HFFc6 (cell line): ENCODE data around the gene SOD2. TPM values are rescaled to one million over a fixed set of nuclear protein-coding genes. Genes with fewer than 3 reads are reported as not detected.
"Not testable (repeated sequence)": the region's sequence is repeated elsewhere in the genome, so short reads cannot be mapped to it uniquely, and the experiment has no call there.

ENCODE experiments used
- DNase-seq: peaks from one replicate; pipeline ENCODE4 v3.0.0-alpha.2; 2018
- H3K27ac Mint-ChIP-seq: 2 replicates; pipeline ENCODE4 v1.8.0; 2020; ENCODE audit warnings: mild to moderate bottlenecking, mixed read lengths
- H3K27me3 Mint-ChIP-seq: 2 replicates; pipeline ENCODE4 v1.8.0; 2021; ENCODE audit warnings: mild to moderate bottlenecking, moderate library complexity, mixed read lengths; ENCODE audit not compliant: insufficient read depth
- H3K36me3 Mint-ChIP-seq: 2 replicates; pipeline ENCODE4 v1.8.0; 2021; ENCODE audit warnings: low read depth, mixed read lengths
- H3K4me1 Mint-ChIP-seq: 2 replicates; pipeline ENCODE4 v1.8.0; 2020; ENCODE audit warnings: low read depth, mixed read lengths
- H3K4me3 Mint-ChIP-seq: 2 replicates; pipeline ENCODE4 v1.8.0; 2020; ENCODE audit warnings: mild to moderate bottlenecking, moderate library complexity, mixed read lengths
- H3K9me3 Mint-ChIP-seq: 2 replicates; pipeline ENCODE4 v1.8.0; 2020; ENCODE audit warnings: mild to moderate bottlenecking, mixed read lengths
- CTCF ChIP-seq: fragments of 200-600 bp; sonication (generic); IDR thresholded peaks from 2 replicates; pipeline ENCODE4 v1.5.0; 2021; ENCODE audit warnings: antibody characterized with exemption, mild to moderate bottlenecking
- total RNA-seq, 6 experiments: library from RNA; stranded (reverse); fragmentation: NEBNext Ultra II Directional; extraction: Animal tissue kit (Norgen Biotek cat#: 25700); gene quantifications; 2 replicates in 1 of 6; 3 replicates in 5 of 6; pipeline ENCODE4 v1.2.3, GENCODE V29; 2021

SOD2 gene
- total RNA-seq, 6 experiments from 2014 or later = 73.2 to 87.6 (median 75.3) TPM

DNA sequence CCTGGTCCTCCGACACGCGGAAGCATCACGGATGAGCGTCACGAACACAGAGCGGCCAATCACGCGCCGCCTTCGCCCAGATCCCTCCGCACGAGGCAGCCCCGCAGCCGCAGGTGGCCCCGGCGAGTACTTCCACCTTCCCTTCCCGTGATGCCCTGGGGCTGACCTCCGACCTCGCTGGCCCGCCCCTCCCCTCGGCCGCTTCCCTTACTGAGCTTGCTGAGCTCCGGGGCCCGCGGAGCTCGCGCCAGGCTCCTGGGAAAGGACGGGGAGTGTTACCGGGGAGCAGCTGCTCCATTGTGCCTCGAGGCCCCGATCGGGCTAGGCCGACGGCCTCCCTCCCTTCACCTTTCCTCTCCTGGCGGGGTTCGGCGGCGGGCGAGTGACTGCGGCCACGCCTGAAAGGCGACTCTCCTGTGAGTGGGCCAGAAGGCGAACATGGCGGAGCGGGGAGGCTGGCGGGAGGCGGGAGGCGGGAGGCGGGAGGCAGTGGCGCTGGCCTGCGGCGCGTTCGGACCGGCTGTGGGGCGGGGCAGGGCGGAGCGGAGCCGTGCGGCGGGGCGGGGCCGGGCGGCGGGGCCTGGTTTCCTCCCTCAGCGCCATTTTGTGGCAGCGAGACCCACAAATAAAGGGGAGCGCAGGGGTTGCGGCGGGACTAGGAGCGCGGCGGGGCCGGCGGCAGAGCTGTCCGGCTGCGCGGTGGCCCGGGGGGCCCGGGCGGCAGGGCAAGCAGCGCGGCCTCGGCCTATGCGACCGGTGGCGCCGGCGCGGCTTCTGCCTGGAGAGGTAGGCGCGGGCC is 34.1 kb upstream of the SOD2 start, which contains the start of gene WTAP:
WTAP (plus strand) TSS at position 589 of the 799 bp plus-strand sequence. CDS start 8,760 bp downstream, outside the sequence.
- Mint-ChIP-seq H3K9me3 (no peaks in the 10 kb centered on the region), H3K4me1 (peaks cover 33% of the 10 kb centered on the region), H3K36me3 (peaks cover 35% of the 10 kb centered on the region), H3K27me3 (peaks cover 3% of the 10 kb centered on the region), H3K4me3 (peak within 1 kb of the TSS; percentile 95), H3K27ac (peak within 1 kb of the TSS; percentile 96)
- TF ChIP-seq CTCF = no peak
- DNase-seq = peak; percentile 93

DNA sequence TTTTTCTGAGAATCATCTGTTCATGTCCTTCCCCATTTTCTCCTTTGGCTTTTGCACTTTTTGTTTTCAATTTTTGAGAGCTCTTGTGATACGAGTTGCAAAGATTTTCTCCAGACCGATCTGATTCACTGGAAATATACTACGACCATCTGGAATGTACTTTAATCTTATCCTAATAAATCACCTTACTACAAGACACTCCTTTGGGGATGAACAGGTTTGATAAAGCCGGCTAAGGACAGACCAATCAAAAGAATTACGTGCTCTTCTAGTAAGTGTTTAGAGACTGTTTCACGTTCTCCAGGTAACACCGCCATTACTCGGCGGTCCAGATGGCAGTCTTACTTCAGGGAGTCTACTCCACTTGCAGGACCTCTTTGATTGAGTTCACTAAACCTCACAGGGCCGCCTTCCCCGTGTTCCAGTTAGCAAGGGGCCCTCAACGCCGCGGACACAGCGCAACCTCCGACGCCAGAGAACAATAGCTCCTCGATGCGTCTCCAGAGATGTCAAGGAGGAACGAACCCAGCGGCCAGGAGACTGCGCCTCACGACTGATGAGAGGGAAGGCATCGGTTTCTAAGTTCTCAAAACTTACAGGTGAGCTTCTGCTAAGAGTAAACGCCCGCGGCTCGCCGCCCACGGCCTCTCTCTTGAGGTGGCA is 33.3 kb upstream of the SOD2 start:
- no peak for DNase-seq
- Mint-ChIP-seq H3K9me3 (no peaks in the 10 kb centered on the region), H3K27ac (peak overlapping the region; percentile 96), H3K36me3 (peaks cover 33% of the 10 kb centered on the region), H3K27me3 (peaks cover 3% of the 10 kb centered on the region), H3K4me1 (peaks cover 33% of the 10 kb centered on the region), H3K4me3 (peak overlapping the region; percentile 95)
- no peak for TF ChIP-seq CTCF

- not testable (repeated sequence) for H3K27me3 Mint-ChIP-seq, DNase-seq, H3K9me3 Mint-ChIP-seq, H3K4me3 Mint-ChIP-seq, H3K27ac Mint-ChIP-seq
- Mint-ChIP-seq H3K4me1 (peaks cover 29% of the 10 kb centered on the region), H3K36me3 (peaks cover 26% of the 10 kb centered on the region)
These were observed 32.2 kb upstream of the SOD2 start for GRCh38 chr6:159725208-159725607.

- Mint-ChIP-seq H3K27me3 (peaks cover 3% of the 10 kb centered on the region), H3K27ac (no peak overlapping the region), H3K4me1 (peaks cover 25% of the 10 kb centered on the region), H3K9me3 (no peaks in the 10 kb centered on the region), H3K36me3 (peaks cover 25% of the 10 kb centered on the region), H3K4me3 (no peak overlapping the region)
- no peak for TF ChIP-seq CTCF
- DNase-seq = no peak
These were observed 31.7 kb upstream of the SOD2 start for GRCh38 chr6:159724778-159725177.

DNA sequence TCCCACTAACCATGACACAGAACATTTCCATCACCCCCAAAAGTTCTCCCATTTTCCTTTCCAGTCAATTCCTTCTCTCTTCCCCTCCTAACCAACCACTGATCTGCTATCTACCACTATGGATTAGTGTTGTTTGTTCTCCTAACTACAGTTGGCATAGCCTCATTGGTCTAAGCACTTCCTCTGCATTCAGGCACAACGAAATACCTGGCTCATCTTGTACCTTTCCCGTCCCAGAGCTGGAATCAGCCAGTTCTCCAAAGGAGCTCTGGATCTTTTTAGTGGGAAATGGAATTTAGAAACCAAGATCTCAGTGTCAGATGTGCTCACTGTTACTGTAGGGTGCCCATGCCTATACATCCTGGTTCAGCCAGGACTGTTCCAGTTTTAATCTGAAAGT is 30.2 kb upstream of the SOD2 start:
- peaks cover 17% of the 10 kb centered on the region for H3K36me3 Mint-ChIP-seq
- no peak overlapping the region for H3K4me3 Mint-ChIP-seq
- peaks cover 3% of the 10 kb centered on the region for H3K27me3 Mint-ChIP-seq
- H3K4me1 Mint-ChIP-seq = peaks cover 15% of the 10 kb centered on the region
- DNase-seq = no peak
- no peak for TF ChIP-seq CTCF
- H3K27ac Mint-ChIP-seq = peak overlapping the region; percentile 3; the same call in 1 of the 2 replicates
- H3K9me3 Mint-ChIP-seq = no peaks in the 10 kb centered on the region

GRCh38 chr6:159722655-159723054 is 29.6 kb upstream of the SOD2 start:
- Mint-ChIP-seq H3K27ac (peak overlapping the region; percentile 3; the same call in 1 of the 2 replicates), H3K4me1 (peaks cover 19% of the 10 kb centered on the region), H3K9me3 (no peaks in the 10 kb centered on the region), H3K4me3 (no peak overlapping the region), H3K36me3 (peaks cover 13% of the 10 kb centered on the region), H3K27me3 (peaks cover 3% of the 10 kb centered on the region)
- TF ChIP-seq CTCF = no peak
- DNase-seq = no peak

GRCh38 chr6:159721981-159722380 is 28.9 kb upstream of the SOD2 start:
- H3K36me3 Mint-ChIP-seq = peaks cover 13% of the 10 kb centered on the region
- not testable (repeated sequence) for H3K27ac Mint-ChIP-seq, DNase-seq, H3K27me3 Mint-ChIP-seq, H3K4me3 Mint-ChIP-seq, H3K9me3 Mint-ChIP-seq
- peaks cover 26% of the 10 kb centered on the region for H3K4me1 Mint-ChIP-seq
